Epithelial cell of proximal tubule (primary cell): ENCODE data around the gene PRKAR1A. TPM values are rescaled to one million over a fixed set of nuclear protein-coding genes. Genes with fewer than 3 reads are reported as not detected.
"Not testable (repeated sequence)": the region's sequence is repeated elsewhere in the genome, so short reads cannot be mapped to it uniquely, and the experiment has no call there.

ENCODE experiments used
- DNase-seq: peaks from one replicate; pipeline ENCODE4 v3.0.0-alpha.2; 2011; ENCODE audit warnings: low read depth
- H3K4me3 ChIP-seq: 2 replicates; pipeline ENCODE4 v1.5.1; 2011; ENCODE audit warnings: low read depth, mild to moderate bottlenecking, low read length
- total RNA-seq: library from RNA; depleted of rRNA; stranded (reverse); fragments of >200 nt; gene quantifications from 2 replicates; pipeline ENCODE4 v1.2.3, GENCODE V29; 2015
- TF ChIP-seq, protein P1 (sequence below): conservative IDR thresholded peaks from 2 replicates; pipeline ENCODE4 v1.5.1; 2012; ENCODE audit warnings: low read depth, mild to moderate bottlenecking, low read length

PRKAR1A gene
- total RNA-seq, 1 donor from 2014 or later: 157 TPM

- no peak for DNase-seq
- TF ChIP-seq, protein P1, sequence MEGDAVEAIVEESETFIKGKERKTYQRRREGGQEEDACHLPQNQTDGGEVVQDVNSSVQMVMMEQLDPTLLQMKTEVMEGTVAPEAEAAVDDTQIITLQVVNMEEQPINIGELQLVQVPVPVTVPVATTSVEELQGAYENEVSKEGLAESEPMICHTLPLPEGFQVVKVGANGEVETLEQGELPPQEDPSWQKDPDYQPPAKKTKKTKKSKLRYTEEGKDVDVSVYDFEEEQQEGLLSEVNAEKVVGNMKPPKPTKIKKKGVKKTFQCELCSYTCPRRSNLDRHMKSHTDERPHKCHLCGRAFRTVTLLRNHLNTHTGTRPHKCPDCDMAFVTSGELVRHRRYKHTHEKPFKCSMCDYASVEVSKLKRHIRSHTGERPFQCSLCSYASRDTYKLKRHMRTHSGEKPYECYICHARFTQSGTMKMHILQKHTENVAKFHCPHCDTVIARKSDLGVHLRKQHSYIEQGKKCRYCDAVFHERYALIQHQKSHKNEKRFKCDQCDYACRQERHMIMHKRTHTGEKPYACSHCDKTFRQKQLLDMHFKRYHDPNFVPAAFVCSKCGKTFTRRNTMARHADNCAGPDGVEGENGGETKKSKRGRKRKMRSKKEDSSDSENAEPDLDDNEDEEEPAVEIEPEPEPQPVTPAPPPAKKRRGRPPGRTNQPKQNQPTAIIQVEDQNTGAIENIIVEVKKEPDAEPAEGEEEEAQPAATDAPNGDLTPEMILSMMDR: no peak
- H3K4me3 ChIP-seq: no peak overlapping the region
These were observed 29.6 kb upstream of the PRKAR1A start for GRCh38 chr17:68482576-68483041.

GRCh38 chr17:68484458-68484857 is 27.8 kb upstream of the PRKAR1A start:
- H3K4me3 ChIP-seq: no peak overlapping the region
- DNase-seq: no peak
- TF ChIP-seq, protein P1: no peak

- TF ChIP-seq, protein P1: no peak
- no peak for DNase-seq
- H3K4me3 ChIP-seq: no peak overlapping the region
These were observed 22.3 kb upstream of the PRKAR1A start for GRCh38 chr17:68489919-68490318.

- no peak overlapping the region for H3K4me3 ChIP-seq
- TF ChIP-seq, protein P1: no peak
- DNase-seq: no peak
These were observed 20.6 kb upstream of the PRKAR1A start for GRCh38 chr17:68491381-68492231.

DNA sequence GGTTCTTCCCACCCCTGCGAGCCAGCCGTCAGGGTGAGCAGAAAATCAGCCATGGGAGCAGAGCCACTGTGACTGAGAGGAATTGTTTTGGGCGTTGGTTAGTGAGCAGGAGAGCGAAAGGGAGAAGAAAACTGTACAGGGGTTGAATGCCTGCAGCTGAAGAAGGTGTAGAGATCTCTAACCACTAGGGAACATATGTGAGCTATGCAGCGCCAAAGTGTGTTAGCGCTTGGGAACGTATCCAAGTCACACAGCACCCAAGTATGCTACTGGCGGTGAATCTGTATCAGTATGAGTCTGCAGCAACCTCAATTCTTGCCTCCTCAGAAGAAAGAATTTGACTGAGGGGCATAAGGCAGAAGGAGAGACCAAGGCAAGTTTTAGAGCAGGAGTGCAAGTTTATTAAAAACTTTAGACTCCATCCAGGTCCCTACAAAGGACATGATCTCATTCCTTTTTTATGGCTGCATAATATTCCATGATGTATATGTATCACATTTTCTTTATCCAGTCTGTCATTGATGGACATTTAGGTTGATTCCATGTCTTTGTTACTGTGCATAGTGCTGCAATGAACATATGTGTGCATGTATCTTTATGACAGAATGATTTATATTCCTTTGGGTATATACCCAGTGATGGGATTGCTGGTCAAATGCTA is 19.7 kb upstream of the PRKAR1A start:
- H3K4me3 ChIP-seq, DNase-seq: not testable (repeated sequence)

DNA sequence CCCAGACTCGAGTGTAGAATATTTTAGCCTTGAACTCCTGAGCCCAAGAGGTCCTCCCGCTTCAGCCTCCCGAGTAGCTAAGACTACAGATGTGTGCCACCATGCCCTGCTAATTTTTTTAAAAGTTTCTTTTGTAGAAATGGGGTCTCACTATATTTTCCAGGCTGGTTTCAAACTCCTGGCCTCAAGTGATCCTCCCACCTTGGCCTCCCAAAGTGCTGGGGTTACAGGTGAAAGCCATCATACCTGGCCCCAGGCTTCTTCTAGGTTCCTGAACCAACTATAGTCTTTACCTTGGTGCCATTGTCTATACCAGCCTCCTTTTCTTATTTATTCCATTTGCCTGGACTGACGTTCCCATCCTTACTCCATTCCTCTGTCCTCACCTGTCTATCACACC is 17.1 kb upstream of the PRKAR1A start:
- DNase-seq: no peak
- TF ChIP-seq, protein P1: no peak
- no peak overlapping the region for H3K4me3 ChIP-seq

GRCh38 chr17:68497885-68498319 is 14.3 kb upstream of the PRKAR1A start:
- H3K4me3 ChIP-seq: no peak overlapping the region
- no peak for DNase-seq
- TF ChIP-seq, protein P1: no peak
